Hepatocyte (in vitro differentiated cells): ENCODE measurements around the gene NRL.

Source experiments
- CTCF ChIP-seq: fragments of 200-600 bp; sonication (generic); IDR thresholded peaks from 2 replicates; pipeline ENCODE4 v1.5.1; 2016; ENCODE audit warnings: antibody characterized with exemption, mild to moderate bottlenecking; ENCODE audit not compliant: poor library complexity
- EZH2 ChIP-seq: fragments of 200-600 bp; sonication (generic); IDR thresholded peaks from 2 replicates; pipeline ENCODE4 v1.6.1; 2016; ENCODE audit warnings: antibody characterized with exemption, mild to moderate bottlenecking, borderline replicate concordance
- EZH2phosphoT487 ChIP-seq: fragments of 200-600 bp; sonication (generic); IDR thresholded peaks from one replicate; pipeline ENCODE4 v1.6.1; 2018; ENCODE audit warnings: antibody characterized with exemption, mild to moderate bottlenecking, low read depth, moderate library complexity; ENCODE audit not compliant: unreplicated experiment, severe bottlenecking

- TF ChIP-seq CTCF, result no peak
- TF ChIP-seq EZH2, result no peak
- TF ChIP-seq EZH2phosphoT487, result no peak
Observed at GRCh38 chr14:24058951-24059475, 55.7 kb downstream of the NRL start.
